ENCODE data around the gene ANKFN1.

DNA sequence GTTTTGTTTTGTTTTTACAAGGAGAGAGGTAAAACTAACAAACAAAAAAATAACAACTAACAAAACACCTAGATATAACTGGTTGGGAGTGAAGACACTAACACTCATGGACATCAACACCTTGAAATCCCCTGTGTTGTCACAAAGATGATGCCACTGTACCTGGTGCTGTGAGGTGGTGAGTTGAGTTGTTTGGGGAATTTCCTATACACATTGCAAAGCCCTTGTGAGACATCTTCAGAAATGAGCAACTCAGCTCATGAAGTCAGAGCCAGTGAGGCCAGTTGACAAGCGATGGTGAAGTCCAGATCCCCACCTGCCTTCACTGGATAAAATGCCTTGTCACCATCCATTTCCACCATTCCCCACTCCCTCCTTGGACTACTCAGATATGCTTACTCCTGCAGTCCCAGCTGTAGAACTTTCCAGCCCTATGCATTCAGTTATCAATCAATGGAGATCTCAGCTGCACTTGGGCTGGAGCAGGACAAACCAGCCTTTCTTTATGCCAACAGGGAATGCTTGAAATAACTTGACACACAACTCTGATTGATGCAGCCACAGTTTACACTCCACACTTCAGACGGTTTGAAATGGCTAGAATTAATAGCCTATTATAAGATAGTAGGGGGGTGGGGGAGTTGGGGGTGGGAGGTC is 22.2 kb downstream of the ANKFN1 start:
- TF ChIP-seq, protein P1, sequence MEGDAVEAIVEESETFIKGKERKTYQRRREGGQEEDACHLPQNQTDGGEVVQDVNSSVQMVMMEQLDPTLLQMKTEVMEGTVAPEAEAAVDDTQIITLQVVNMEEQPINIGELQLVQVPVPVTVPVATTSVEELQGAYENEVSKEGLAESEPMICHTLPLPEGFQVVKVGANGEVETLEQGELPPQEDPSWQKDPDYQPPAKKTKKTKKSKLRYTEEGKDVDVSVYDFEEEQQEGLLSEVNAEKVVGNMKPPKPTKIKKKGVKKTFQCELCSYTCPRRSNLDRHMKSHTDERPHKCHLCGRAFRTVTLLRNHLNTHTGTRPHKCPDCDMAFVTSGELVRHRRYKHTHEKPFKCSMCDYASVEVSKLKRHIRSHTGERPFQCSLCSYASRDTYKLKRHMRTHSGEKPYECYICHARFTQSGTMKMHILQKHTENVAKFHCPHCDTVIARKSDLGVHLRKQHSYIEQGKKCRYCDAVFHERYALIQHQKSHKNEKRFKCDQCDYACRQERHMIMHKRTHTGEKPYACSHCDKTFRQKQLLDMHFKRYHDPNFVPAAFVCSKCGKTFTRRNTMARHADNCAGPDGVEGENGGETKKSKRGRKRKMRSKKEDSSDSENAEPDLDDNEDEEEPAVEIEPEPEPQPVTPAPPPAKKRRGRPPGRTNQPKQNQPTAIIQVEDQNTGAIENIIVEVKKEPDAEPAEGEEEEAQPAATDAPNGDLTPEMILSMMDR (IDR thresholded peaks at IDR 0.05) = no peak
- TF ChIP-seq POLR2AphosphoS5 (IDR thresholded peaks at IDR 0.05) (no peak), POLR2A (IDR thresholded peaks at IDR 0.05) (no peak)
